ENCODE results near the gene MPIG6B. TPM values are rescaled to one million over a fixed set of nuclear protein-coding genes. Genes with fewer than 3 reads are reported as not detected.

MPIG6B gene
- total and polyA plus RNA-seq, 8 donors, result 0.05 to 0.06 TPM; not detected in 6

DNA sequence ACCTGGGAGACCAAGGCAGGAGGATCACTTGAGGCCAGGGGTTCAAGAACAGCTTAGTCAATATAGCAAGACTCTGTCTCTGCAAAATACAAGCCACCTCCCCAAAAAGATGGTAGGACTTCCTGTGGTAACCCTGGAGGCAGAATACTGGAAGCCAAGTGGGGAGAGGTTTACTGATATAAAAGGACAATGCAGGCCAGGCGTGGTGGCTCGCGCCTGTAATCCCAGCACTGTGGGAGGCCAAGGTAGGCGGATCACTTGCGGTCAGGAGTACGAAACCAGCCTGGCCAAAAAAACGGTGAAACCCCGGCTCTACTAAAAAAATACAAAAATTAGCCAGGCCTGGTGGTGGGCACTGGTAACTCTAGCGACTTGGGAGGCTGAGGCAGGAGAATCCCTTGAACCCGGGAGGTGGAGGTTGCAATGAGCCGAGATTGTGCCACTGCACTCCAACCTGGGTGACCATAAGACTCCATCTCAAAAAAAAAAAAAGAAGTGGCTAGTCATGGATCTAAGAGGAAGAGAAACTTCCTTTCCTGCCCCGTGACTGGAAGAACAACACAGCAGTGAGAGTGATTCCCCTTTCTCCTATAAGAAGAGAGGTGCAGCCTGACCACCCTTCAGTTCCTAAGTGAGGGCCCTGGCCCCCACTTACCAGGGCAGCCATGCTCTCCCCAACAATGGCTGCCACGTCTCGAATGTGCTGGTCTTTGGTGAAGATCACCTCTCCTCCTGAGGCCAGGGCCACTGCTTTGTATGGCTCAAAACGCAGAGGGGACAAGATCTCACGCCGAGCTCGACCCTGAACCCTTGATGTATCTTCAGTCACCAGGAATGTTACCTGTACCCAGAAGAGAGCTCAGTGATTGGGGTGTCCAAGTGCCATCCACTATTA is 45.4 kb downstream of the MPIG6B start:
- Histone ChIP-seq H3K9me3 (no peaks in the 10 kb centered on the region), H3K4me3 (no peak overlapping the region), H3K36me3 (no peaks in the 10 kb centered on the region), H3K27ac (no peak overlapping the region), H3K27me3 (no peaks in the 10 kb centered on the region), H3K4me1 (no peaks in the 10 kb centered on the region)
- ATAC-seq (peak in 1 of 4 donors; percentile 16), FAIRE-seq (no peak), DNase-seq (no peak)
- 76 to 88% methylated on average over 18 of the region's 18 CpGs for WGBS, 2 donors
- TF ChIP-seq, protein P1, sequence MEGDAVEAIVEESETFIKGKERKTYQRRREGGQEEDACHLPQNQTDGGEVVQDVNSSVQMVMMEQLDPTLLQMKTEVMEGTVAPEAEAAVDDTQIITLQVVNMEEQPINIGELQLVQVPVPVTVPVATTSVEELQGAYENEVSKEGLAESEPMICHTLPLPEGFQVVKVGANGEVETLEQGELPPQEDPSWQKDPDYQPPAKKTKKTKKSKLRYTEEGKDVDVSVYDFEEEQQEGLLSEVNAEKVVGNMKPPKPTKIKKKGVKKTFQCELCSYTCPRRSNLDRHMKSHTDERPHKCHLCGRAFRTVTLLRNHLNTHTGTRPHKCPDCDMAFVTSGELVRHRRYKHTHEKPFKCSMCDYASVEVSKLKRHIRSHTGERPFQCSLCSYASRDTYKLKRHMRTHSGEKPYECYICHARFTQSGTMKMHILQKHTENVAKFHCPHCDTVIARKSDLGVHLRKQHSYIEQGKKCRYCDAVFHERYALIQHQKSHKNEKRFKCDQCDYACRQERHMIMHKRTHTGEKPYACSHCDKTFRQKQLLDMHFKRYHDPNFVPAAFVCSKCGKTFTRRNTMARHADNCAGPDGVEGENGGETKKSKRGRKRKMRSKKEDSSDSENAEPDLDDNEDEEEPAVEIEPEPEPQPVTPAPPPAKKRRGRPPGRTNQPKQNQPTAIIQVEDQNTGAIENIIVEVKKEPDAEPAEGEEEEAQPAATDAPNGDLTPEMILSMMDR (IDR thresholded peaks at IDR 0.05), result no peak
- intact Hi-C loops (cut with DNase I), result loop anchor here in 1 of 3 donors (5.0 kb wide), 1 partner anchor 86 kb away; the partner anchor contains the start of gene LY6G5C

DNA sequence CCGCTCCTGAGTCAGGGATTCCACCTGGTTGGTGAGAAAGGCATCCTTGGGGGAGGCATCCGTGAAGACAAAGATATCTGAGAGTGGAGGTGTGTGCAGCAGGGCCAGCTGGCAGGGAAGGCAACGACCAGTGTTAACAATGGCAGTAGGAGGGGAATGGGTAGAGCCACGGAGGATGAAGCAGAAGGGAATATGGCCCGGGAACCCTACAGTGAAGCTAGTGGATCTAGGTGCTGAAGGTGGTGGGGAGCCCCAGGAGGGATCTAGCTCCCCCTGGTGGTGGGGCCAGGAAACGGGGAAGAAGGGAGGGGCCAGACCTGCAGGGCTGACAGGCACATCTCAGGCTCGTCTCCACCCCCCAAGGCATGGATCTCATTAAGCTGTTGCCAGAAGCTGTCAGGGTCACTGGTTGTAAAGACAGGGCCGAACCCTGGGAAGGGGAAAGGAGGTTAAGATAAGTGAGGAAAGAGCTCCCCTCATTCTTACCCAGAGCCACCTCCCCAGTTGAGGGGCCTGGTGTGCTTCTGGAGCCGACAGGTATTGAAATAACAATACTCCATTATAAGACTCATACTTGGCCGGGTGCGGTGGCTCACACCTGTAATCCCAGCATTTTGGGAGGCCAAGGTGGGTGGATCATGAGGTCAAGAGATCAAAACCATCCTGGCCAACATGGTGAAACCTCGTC is 46.7 kb downstream of the MPIG6B start:
- peak; percentile 70 to 88 (median 88) for ATAC-seq
- H3K4me1 ChIP-seq, result no peaks in the 10 kb centered on the region
- 40 to 46% methylated on average over 12 of the region's 12 CpGs for WGBS, 2 donors
- DNase-seq, result peak; percentile 64 to 92 (median 80)
- FAIRE-seq, result no peak
- H3K9me3 ChIP-seq, result no peaks in the 10 kb centered on the region
- no peak overlapping the region for H3K27ac ChIP-seq
- H3K27me3 ChIP-seq, result no peaks in the 10 kb centered on the region
- no peak overlapping the region for H3K4me3 ChIP-seq
- intact Hi-C loops (cut with DNase I), result loop anchor here in 2 of 3 donors (5.0 to 10.0 kb wide), 2 partner anchors 65 to 88 kb away; partner anchors contain the start of gene LY6G5C (in 1 of the 2)
- H3K36me3 ChIP-seq, result no peaks in the 10 kb centered on the region
- TF ChIP-seq, protein P1 (IDR thresholded peaks at IDR 0.05), result peak; percentile 64 to 83 (median 75)

DNA sequence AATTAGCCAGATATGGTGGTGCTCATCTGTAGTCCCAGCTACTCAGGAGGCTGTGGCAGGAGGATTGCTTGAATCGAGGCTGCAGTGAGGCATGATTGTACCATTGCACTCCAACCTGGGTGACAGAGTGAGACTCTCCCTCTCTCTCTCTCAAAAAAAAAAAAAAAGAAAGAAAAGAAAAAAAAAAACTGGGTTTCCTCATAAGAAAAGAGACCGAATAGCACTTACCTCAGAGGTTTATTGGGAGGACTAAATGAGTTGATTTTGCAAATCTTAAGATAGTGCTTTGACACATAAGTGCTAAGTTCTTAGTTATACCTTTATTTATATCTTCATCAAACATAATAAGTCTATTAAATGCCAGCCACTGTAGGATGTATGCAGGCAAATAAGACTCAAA is 47.7 kb downstream of the MPIG6B start:
- no peaks in the 10 kb centered on the region for H3K27me3 ChIP-seq
- no peak for DNase-seq
- TF ChIP-seq, protein P1 (IDR thresholded peaks at IDR 0.05), result no peak
- no peak for ATAC-seq
- H3K4me1 ChIP-seq, result no peaks in the 10 kb centered on the region
- intact Hi-C loops (cut with DNase I), result loop anchor here in 1 of 3 donors (10.0 kb wide), 1 partner anchor 64 kb away; no protein-coding TSS in a partner anchor
- 71 to 76% methylated on average over 2 of the region's 2 CpGs for WGBS, 2 donors
- no peak overlapping the region for H3K4me3 ChIP-seq
- no peak for FAIRE-seq
- H3K27ac ChIP-seq, result no peak overlapping the region
- H3K9me3 ChIP-seq, result no peaks in the 10 kb centered on the region
- H3K36me3 ChIP-seq, result no peaks in the 10 kb centered on the region

DNA sequence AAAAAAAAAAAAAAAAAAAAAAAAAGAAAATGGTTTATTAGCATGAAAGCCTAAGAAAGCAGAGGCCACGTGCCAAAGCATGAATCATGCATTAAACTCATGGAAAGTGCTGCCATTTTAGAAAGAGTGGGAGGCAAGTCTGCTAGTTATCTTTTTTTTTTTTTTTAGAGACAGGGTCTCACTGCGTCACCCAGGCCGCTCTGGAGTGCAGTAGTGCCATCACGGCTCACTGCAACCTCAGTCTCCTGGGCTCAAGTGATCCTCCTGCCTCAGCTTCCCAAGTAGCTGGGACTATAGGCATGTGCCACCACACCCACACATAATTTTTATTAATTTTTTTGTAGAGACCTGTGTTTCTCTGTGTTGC is 48.8 kb downstream of the MPIG6B start:
- no peak overlapping the region for H3K27ac ChIP-seq
- H3K4me1 ChIP-seq, result peaks cover 4 to 7% (median 5%) of the 10 kb centered on the region in 3 donors
- WGBS, 2 donors, result 67 to 73% methylated on average over 4 of the region's 4 CpGs
- no peaks in the 10 kb centered on the region for H3K9me3 ChIP-seq
- TF ChIP-seq, protein P1 (IDR thresholded peaks at IDR 0.05), result no peak
- DNase-seq, result peak in 1 of 6 donors; percentile 7
- no peak overlapping the region for H3K4me3 ChIP-seq
- H3K27me3 ChIP-seq, result no peaks in the 10 kb centered on the region
- no peak for ATAC-seq
- no peaks in the 10 kb centered on the region for H3K36me3 ChIP-seq
- FAIRE-seq, result no peak
- intact Hi-C loops (cut with DNase I), result loop anchor here in 1 of 3 donors (10.0 kb wide), 1 partner anchor 63 kb away; no protein-coding TSS in a partner anchor
